ENCODE data around the gene SH2D3A.
"Not testable (repeated sequence)": the region's sequence is repeated elsewhere in the genome, so short reads cannot be mapped to it uniquely, and the experiment has no call there.

The SH2D3A gene

DNA sequence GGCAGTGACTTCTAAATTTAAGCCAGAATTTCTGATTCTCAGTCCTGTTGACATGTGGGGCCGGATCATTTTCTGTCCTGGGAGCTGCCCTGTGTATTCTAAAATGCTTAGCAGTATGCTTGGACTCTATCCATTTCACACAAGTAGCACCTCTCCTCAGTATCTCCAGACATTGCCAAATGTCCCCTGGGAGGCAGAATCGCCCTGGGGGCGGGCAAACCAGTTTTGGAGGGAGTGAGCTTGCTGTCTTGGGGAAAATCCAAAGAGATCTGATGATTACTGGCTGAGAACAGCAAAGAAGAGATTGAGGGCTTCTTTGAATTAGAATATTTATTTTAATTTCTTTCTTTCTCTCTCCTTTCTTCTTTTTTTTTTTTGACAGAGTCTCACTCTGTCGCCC, 21.7 kb upstream of the SH2D3A start:
- DNase-seq: no peak

DNA sequence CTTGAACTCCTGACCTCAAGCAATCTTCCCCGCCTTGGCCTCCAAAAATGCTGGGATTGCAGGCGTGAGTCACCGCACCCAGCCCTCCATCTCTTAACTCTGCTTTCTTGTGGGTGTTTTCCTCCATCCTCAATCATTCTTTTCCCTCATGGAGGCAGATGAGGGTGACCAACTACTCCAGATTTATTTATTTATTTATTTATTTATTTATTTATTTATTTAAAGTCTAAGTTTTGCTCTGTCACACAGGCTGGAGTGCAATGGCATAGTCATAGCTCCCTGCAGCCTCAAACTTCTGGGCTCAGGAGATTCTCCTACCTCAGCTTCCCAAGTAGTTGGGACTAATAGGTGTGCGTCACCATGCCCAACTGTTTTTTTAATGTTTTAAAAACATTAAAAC, 20.2 kb upstream of the SH2D3A start:
- DNase-seq: no peak

DNA sequence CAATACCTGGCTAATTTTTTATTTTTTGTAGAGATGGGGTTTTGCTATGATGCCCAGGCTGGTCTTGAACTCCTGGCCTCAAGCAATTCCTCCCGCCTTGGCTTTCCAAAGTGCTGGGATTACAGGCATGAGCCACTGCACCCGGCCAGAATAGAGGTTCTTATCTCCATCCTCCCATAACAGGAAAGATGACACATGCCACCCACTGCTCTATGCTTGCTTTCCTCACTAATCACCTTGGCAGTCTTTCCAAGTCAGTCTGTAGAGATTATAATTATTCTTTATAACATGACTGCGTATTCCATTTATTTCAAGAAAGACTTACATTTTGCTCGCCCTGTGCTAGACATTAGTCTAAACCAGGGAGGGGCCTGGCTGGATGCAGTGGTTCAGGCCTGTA, 12.0 kb upstream of the SH2D3A start:
- no peak for DNase-seq

DNA sequence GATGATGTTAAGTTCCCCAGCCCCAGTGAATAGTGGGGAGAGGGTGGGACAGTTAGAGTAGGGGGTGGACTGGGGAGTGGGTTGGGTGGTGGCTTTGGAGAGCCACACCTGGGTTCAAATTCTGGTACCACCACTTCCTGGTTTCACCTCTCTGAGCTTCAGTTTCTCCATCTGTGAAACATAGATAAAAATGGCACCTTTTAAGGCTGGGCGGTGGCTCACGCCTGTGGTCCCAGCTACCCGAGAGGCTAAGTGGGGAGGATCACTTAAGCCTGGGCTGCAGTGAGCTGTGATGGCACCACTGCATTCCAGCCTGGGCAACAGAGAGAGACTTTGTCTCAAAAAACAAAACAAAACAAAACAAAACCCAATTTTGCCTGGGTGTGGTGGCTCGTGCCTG, 11.2 kb upstream of the SH2D3A start:
- no peak for DNase-seq

DNA sequence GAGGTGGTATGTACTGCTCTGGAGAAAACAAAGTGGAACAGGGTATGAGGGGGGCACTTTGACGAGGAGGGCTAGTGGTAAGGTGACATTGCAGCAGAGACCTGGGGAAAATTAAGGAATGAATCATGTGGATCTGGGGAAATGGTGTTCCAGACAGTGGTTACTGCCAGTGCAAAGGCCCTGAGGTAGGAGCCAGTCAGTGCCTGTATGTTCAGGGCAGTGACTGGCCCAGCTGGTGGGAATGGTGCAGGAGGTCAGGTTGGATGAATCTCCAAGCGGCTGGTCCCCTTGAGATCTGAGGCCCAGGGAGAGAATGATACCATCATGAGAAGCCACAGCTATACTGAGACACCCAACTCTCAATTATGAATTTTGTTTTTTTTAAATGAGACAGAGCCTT, 10.2 kb upstream of the SH2D3A start:
- DNase-seq: no peak

DNA sequence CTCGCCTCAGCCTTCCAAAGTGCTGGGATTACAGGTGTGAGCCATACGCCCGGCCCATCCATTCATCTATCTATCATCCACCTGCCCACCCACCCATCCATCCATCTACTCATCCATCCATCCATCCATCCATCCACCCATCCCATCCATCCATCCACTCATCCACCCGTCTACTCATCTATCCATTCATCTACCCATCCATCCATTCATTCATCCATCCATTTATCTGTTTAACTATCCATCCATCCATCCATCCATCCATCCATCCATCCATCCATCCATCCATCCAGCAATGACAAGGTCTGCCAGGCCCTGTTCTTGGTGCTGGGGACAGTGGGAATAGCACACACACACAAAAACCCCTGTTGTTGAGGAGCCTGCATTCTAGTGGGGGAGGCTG, 9.8 kb upstream of the SH2D3A start:
- no peak for DNase-seq

DNA sequence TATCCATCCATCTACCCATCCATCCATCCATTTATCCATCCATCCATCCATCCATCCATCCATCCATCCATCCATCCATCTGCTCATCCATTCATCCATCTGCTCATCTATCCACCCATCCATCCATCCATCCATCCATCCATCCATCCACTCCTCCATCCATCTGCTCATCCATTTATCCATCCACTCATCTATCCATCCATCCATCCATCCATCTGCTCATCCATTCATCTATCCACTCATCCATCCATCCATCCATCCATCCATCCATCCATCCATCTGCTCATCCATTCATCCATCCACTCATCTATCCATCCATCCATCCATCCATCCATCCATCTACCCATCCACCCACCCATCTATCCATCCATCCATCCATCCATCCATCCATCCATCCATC, 8.8 kb upstream of the SH2D3A start:
- DNase-seq: not testable (repeated sequence)

DNA sequence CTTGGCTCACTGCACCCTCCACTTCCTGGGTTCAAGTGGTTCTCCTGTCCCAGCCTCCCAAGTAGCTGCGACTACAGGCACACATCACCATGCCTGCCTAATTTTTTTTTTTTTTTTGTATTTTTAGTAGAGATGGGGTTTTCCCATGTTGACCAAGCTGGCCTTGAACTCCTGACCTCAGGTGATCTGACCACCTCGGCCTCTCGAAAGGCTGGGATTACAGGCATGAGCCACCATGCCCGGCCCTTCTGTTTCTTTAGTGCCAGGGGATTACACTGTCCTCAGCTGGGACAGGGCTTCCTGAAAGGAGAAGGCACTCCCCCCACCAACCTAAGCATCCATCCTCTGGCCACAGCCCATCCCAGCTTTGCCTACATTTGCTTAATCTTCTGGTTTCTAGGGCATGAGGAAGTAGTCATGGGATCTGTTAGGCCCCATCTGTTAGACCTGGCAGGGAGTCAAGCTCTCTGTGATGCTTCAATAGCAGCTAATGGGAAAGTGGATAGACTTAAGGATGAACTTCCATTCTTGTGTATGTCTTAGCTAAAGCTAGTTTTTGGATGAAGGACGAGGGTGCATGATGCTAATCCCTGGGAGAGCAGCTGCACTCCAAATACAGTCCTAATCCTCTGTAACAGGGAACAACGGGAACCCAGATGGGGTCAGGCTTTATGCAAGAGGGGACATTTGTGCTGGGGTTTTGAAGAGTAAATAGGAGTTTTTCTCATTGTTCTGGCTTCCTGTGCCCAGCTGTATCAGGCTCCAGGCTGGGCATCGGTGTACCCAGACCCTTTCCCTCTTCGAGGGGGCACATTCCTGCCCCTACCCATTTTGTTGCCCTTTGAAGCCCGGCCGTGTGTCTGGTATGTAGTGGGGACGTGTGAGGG, 7.8 kb upstream of the SH2D3A start:
- no peak for DNase-seq

DNA sequence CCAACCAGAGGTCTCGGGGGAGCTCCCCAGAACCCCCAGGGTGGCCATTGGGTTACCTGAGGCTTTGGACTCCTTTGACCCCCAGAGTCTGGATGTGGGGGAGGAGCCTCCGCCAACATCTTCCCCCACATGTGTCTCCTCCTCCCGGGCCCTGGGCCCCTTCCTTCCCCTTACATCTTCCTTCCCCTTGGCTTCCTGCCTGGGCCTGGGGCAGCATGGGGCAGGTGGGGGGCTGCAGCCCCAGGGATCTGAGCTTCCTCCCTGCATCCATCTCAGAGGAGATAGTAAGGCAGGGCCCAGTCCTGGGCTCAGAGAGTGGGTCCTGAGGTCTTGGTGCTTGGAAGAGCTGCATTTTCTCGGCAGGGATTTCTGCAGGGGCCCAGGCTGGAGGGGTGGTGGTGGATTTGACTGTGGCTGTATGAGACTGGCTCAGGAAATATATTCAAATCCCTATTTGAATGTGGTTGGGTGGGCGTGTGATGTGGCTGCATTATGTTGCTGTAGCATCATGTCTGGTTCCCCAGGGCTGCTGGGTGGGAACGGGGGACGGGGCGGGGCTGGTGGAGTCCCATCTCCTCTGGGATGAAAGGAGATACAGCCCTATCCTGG, 6.2 kb upstream of the SH2D3A start:
- DNase-seq: peak in 6 of 14 donors; percentile 2 to 50 (median 25)

DNA sequence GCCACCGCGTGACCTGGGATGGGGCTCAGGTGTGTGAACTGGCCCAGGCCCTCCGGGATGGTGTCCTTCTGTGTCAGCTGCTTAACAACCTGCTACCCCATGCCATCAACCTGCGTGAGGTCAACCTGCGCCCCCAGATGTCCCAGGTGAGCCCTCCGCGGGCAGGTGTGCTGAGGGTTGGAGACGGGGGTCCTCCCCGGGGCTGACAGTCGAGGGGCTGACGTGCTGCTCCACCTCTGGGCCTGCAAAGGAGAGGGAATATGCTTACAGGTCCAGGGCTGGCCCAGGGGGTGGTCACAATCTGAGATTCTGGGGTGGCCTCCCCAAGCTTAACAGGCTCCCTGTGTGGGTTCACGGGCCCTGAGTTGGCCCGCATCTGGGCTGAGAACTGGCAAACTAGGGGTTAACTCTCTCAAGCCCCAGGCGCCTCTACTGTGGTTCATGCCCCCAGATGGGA, 5.7 kb upstream of the SH2D3A start:
- DNase-seq: peak in 1 of 14 donors; percentile 25

DNA sequence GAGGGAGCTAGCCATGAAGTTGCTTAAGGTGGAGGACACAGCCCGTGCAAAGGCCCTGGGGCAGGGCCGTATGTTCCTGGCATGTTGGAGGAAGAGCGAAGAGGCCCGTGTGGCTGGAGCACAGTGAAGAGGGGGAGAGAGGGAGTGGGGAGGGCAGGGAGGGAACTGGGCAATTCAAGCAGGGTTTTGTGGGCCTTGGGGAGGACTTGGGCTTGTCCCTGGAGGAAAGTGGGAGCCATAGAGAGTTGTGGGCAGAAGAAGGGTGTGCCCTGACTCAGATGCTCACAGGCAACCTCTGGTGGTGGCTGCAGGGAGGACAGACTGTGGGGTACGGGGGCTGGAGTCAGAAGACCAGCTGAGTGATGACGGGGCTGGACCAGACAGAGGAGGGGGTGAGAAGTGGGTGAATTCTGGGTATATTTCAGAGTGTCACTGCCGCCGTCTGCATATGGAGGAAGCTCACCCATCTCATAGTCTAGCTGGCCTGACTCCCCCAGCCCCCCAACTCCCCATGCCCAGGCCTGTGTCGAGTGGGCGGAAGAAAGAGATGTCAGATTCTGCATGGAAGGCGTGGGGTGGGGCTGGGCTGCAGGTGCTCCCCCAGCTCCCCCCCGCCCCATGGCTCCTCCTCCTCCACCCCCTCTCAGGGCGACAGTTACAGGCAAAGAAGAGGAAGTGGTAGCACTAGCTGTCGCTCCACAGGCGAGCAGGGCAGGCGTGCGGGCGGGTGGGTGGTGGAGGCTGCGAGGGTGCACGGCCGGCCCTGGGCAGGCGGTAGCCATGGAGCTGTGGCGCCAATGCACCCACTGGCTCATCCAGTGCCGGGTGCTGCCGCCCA, 5.0 kb upstream of the SH2D3A start, which contains the start of gene VAV1:
Gene VAV1 (plus strand): TSS at position 681 of the 838 bp plus-strand sequence. CDS start 100 bp downstream, at position 781.
- DNase-seq: peak in 8 of 14 donors; percentile 14 to 52 (median 32)

DNA sequence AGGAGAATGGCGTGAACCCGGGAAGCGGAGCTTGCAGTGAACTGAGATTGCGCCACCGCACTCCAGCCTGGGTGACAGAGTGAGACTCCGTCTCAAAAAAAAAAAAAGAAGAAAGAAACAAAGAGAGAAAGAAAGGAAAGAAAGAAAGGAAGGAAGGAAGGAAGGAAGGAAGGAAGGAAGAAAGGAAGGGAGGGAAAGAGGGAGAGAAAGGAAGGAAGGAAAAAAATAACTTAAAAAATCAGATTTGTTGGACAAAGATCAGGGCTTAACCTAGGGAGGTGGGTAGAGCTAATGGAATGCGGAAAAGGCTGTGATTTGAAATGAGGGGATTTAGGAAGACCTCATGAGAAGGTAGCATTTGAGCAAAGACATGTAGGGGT, 4.4 kb upstream of the SH2D3A start:
- not testable (repeated sequence) for DNase-seq

DNA sequence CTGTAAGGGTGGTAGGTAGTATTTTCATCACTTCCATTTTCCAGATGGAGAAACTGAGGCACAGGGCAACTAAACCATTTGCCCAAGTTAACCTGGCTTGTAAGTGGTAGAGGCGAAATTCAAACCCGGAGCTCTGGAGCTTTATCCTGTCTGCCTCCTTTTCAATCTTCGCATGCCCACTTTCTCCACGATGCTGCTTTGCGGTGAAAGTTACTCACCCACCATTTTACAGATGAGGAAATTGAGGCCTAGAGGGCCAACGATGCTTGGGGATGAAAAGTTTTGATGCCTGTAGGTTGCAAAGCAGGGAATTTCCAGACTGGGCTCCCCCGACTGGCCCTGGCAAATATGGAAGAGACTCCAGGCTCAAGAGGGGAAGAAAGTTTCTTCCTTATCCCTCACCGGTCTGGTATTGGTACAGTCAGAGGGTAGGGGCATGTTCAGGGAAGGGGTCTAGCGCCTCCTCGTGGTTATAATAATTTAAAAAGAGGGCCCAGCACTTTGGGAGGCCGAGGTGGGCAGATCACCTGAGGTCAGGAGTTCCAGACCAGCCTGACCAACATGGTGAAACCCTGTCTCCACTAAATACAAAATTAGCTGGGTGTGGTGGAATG, 1.9 kb upstream of the SH2D3A start:
- no peak for DNase-seq

DNA sequence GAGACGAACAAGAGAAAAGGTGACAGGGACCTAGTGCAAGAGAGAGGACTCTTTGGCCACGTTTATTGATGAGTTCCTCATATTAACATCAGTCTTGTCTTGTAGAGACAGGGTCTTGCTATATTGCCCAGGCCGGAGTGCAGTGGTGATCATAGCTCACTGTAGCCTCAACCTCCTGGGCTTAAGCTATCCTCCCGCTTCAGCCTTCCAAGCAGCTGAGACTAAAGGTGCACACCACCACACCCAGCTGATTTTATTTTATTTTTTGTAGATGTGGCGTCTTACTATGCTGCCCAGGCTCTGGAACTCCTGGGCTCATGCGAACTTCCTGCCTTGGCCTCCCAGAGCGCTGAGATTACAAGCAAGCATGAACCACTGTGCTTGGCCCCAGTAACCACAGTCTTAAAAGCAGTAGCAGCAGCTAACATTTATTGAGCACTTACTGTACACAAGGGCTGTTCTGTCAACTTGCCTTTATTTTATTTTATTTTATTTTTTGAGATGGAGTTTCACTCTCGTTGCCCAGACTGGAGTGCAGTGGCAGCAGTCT, 1.1 kb upstream of the SH2D3A start:
- DNase-seq: no peak

DNA sequence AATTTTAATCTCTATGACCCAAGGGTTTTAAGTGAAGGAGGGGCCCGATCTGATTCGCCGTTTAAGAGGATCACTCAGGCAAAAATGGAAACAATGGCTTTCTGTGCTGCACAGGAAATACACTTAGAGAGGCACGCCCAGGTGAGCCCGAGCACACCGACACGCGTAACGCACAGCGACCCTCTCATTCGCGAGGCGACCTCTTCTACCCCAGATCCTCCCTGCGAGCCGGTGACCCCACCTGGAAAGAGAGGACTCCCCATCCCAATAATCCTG, 216 bp downstream of the SH2D3A start:
- DNase-seq: no peak

DNA sequence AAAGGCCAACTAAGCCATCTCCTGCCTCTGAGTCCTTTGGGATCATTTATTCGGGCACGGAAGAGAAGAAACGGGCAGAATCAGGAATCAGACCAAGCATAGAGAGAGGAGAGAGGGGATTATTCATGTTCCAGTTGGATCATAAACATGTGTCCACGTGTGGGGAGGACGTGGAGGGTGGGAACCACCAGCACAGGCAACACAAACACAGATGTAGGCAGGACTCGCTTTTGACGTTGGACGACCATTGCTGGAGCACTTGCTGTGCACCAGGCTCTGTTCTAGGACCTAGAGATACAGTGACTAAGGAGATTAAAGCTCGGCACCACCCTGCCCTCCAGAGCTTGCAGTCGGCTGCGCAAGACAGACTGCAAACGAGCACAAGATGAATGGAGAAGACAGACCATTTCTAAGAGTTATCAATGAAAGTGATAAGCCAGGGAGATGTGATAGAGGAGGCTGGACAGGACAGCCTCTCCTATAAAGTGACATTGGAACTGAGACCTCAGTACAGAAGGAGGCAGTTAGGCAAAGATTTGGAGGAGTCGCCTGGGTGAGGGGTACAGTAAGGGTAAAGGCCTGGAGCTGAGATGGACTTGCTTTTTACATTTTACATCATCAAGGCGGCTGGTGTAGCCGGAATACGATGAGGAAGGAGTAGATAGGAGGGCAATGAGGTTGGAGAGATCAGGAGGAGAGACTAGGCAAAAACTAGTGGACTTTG, 716 bp downstream of the SH2D3A start:
- DNase-seq: no peak

DNA sequence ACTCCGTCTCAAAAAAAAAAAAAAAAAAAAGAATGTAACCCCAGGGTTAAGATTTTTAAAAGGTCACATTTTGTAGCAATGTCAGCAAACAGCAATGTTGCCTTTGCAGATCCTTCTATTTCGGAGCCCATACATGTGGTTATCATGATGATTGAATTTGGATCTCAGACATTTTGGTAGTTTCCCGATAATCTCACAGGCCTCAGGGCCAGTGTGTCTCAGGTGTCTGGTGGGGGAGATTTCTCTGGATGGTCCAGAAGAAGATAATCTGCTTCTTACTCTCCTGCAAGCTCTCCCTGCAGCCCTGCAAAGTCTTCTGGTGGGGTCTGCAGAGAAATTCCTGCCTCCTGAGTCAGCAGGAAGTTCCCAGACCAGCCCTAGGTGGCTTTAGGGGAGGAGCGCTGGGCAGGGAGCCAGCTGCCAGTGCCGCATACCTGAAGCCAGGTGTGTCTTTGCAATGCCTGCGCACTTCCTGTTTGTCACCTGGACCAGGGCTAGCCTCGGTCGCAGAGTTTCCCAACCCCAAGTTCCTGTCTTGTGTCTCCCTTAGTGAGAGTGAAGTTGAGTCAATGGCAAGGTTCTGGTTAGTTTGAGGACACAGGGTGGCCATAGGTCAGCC, 1.4 kb downstream of the SH2D3A start:
- DNase-seq: no peak

DNA sequence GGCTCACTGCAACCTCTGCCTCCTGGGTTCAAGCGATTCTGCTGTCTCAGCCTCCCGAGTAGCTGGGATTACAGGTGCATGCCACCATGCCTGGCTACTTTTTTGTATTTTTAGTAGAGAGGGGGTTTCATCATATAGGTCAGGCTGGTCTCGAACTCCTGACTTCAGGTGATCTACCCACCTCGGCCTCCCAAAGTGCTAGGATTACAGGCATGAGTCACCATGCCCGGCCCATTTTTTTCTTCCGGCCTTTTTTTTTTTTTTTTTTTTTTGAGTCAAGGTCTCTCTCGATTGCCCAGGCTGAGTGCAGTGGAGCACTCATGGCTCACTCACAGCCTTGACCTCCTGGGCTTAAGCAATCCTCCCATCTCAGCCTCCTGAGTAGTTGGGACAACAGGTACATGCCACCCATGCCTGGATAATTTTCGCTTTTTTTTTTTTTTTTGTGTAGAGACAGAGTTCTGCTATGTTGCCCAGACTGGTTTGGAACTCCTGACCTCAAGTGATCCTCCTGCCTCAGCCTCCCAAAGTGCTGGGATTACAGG, 4.9 kb downstream of the SH2D3A start:
- DNase-seq: not testable (repeated sequence)

DNA sequence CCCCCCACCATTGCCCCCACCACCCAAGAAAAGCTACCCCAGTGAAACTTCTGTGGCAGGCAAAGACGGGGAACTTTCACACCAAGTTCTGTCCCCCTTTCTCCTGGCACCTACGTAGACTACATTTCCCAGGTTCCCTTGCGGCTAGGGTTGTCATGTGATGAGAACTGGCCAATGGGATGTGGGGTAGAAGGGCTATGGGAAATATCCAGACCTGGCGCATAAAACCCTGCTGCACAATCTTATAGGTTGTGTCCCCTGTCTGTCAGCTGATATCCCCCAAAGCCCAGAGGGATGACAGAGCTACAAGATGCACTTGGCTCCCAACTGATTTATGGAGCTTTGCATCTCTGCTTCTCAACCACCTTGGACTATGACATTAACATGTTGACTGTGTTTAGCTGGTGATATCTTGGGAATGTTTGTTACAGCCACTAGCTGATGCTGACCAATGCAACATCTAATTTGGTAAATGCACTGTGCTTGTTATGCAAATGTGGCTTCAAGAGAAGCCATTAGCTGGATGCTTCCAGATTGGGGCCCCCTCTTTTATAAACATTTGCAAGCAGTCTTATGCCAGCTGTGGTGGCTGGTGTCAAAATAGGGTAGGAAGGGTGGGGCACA, 6.1 kb downstream of the SH2D3A start:
- no peak for DNase-seq

DNA sequence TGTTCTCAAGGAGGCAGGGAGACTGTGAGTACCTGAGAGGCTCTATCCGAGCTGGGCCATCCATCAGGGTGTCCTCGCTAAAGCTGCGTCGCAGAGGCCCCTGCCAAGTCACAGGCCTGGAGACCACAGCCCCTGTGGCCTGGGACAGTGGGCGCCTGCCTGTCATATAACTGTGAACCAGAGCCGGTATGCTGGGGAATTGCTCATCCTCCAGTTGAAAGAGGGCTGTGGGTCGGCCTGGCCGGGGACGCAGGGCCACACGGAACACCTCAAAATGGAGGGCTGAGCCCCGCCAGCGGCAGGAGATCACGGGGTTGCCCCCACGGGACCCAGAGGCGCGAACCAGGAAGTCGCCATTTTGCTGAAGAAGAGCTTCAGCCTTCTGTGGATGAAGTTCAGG, 6.6 kb downstream of the SH2D3A start:
- DNase-seq: no peak
